Activated naive CD8-positive, alpha-beta T cell treated with anti-CD3 and anti-CD28 coated beads, Interleukin-2, amount 10 ng/mL, durations not matched to agents 7 days and 5 days (primary cell): ENCODE data around the gene LRRC32. TPM values are rescaled to one million over a fixed set of nuclear protein-coding genes. Genes with fewer than 3 reads are reported as not detected.

Experiments
- ATAC-seq: fragments of 150-1000 bp; cut with Tn5 transposase; one replicate; pipeline ENCODE4 v1.10.0; 2021; ENCODE audit warnings: low read depth, moderate library complexity
- POLR2A ChIA-PET: fragments of 350-600 bp; sonication (Branson Sonifier 250); formaldehyde crosslinking; loops from one replicate; lab custom pipeline; 2021; ENCODE audit warnings: antibody characterized with exemption; lab: Charles Lee
- DNase-seq: peaks from one replicate; pipeline ENCODE4 v3.0.0; 2021
- H3K27ac Mint-ChIP-seq: one replicate; pipeline ENCODE4 v1.8.0; 2022; ENCODE audit warnings: mild to moderate bottlenecking, mixed read lengths
- H3K27me3 Mint-ChIP-seq: one replicate; pipeline ENCODE4 v1.8.0; 2022; ENCODE audit warnings: mild to moderate bottlenecking, moderate library complexity, mixed read lengths
- H3K36me3 Mint-ChIP-seq: one replicate; pipeline ENCODE4 v1.8.0; 2021; ENCODE audit warnings: mild to moderate bottlenecking, mixed read lengths
- H3K4me1 Mint-ChIP-seq: one replicate; pipeline ENCODE4 v1.8.0; 2021; ENCODE audit warnings: mixed read lengths
- H3K4me3 Mint-ChIP-seq: one replicate; pipeline ENCODE4 v1.8.0; 2022; ENCODE audit warnings: mild to moderate bottlenecking, moderate library complexity, mixed read lengths
- H3K9me3 Mint-ChIP-seq: one replicate; pipeline ENCODE4 v1.8.0; 2021; ENCODE audit warnings: mixed read lengths
- total RNA-seq, 2 experiments: library from RNA; stranded (reverse); gene quantifications; one replicate each; pipeline ENCODE4 v1.2.3, GENCODE V29; 2021

LRRC32 gene
- total RNA-seq, 2 experiments from 2014 or later: 0.34 to 0.75 TPM

DNA sequence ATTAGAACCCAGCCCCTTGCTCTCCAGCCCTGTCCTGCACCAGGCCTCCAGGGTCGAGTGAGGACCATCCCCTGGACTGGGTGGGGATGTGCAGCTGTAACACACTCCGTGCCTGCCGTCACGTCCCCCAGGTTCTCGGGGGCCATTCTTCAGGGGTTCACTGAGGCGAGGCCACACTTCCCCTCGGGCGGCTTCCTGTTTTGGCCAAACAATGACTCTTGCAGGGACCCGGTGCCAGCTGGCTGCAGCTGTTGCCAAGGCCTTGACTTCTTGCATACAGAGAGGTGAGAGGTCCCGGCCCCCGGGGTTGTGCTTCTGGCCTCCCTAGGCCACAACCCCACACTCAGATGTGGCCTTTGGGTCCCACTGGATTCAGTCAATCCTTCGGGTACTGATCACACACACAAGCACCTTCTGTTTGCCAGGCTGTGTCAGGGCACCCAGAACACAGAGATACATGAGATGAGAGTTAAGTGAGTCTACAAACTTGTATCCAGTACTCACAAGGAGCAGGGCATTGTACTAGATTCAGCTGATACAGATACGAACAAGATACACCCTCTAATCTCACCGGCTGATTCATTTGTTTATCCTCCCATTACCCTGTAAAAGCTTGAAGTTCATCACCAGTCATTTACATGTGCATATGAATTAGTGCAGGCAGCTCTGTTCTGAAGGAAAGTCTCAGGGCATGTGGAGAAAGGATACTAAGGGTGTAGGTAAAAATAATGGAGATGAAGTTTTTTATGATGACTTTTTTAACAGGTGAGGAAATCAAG is 32.9 kb downstream of the LRRC32 start:
- POLR2A ChIA-PET: interaction anchor here (0.6 kb wide), 1 partner anchor 24 kb away, joined by 7 read pairs; no protein-coding TSS in a partner anchor
- H3K36me3 Mint-ChIP-seq: no peaks in the 10 kb centered on the region
- H3K9me3 Mint-ChIP-seq: no peaks in the 10 kb centered on the region
- H3K27ac Mint-ChIP-seq: no peak overlapping the region
- peaks cover 22% of the 10 kb centered on the region for H3K27me3 Mint-ChIP-seq
- DNase-seq (no peak), ATAC-seq (no peak)
- peaks cover 7% of the 10 kb centered on the region for H3K4me1 Mint-ChIP-seq
- H3K4me3 Mint-ChIP-seq: no peak overlapping the region

DNA sequence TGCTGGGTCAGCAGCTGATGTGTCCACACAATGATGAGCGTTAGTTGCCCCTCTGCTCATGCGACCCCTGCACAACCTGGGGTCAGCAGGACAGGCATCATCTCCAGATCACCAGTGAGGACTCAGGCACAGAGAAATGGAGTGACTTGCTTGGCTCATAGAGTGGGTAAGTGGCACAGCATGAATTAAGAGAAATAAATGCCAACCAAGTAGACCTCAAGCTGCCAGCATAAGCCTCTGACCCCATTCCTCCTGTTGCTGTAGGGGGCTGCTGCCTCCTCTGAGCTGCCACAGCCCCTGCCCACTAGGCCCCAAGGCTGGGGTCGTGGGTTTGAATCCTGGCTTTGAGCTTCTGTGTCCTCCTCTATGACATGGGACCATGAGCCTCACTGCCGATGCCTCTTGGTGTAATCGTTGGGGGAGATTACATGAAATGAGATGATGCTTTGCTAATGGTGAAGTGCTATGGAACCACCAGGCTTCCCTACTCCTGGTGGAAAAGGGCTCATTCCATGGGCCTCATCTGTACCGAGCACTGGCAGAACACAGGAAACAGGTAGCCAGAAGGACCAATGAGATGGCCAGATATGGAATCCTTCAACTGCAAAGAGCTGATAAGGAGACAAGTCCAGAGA is 33.6 kb downstream of the LRRC32 start:
- ATAC-seq (no peak), DNase-seq (no peak)
- peaks cover 22% of the 10 kb centered on the region for H3K27me3 Mint-ChIP-seq
- POLR2A ChIA-PET: no interaction called here
- no peak overlapping the region for H3K4me3 Mint-ChIP-seq
- H3K9me3 Mint-ChIP-seq: peaks cover under 1% of the 10 kb centered on the region
- H3K27ac Mint-ChIP-seq: no peak overlapping the region
- H3K36me3 Mint-ChIP-seq: no peaks in the 10 kb centered on the region
- peaks cover 6% of the 10 kb centered on the region for H3K4me1 Mint-ChIP-seq

DNA sequence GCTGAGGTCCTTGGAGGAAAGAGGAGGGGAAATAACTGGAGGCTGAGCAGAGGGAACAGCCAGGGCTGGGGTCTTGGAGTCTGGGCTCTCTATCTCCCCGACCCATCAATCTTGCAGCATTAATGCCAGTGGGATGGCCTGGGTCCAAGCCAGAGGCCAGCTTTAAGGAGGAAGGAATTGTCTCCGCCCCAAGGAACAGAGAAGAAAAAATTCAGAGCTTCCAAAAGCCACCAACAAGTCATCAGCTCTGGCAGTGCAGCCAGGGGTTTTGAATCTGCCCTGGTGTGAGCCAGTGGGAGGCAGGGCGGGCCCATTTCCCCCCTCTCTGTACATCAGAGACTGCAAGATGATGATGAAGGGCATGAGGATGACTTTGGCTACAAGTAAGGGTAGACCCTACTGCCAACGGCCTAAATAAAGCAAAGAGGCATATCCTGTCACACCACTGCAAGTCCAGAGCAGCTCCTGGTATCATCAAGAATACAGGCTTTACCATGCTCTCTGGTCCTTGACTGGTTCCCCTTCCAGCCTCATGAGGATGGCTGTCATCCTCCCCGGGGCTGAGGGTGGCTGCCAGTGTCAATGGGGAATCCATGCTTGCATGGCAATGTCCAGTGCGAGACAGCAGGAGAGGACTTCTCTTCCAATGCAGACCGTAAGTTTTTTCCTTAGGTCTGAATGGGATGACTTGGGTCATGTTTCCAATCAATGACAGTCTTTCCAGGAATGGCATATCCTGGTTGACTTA is 34.4 kb downstream of the LRRC32 start:
- POLR2A ChIA-PET: interaction anchor here (0.6 kb wide), 2 partner anchors 21 to 112 kb away, joined by 3 read pairs; no protein-coding TSS in a partner anchor
- Mint-ChIP-seq H3K36me3 (no peaks in the 10 kb centered on the region), H3K4me1 (peaks cover 7% of the 10 kb centered on the region), H3K4me3 (no peak overlapping the region), H3K27me3 (peaks cover 22% of the 10 kb centered on the region), H3K27ac (no peak overlapping the region), H3K9me3 (peaks cover 1% of the 10 kb centered on the region)
- ATAC-seq (no peak), DNase-seq (no peak)

DNA sequence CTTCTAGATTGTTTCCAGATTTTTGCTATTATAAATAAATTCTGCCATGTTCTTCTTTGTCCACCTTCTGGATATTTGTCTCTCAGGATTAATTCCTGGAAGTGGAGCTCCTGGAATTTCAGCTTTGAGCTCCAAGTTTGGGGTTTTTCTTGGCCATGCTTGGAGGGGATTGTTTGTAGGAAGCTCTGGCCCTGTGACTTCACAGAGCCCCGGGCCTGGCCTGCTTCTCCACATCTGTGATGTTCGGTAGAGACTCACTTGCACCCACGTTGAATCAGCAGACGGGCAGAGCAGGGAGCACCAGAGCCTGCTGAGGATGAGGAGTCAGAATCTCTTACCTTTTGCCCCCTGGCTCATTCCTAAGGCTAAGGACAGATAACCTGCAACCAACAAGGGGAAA is 35.7 kb downstream of the LRRC32 start:
- Mint-ChIP-seq H3K4me1 (peaks cover 14% of the 10 kb centered on the region), H3K36me3 (peaks cover 5% of the 10 kb centered on the region), H3K27ac (no peak overlapping the region), H3K27me3 (peaks cover 22% of the 10 kb centered on the region), H3K9me3 (peaks cover 1% of the 10 kb centered on the region), H3K4me3 (no peak overlapping the region)
- no peak for ATAC-seq
- DNase-seq: no peak
- POLR2A ChIA-PET: no interaction called here

DNA sequence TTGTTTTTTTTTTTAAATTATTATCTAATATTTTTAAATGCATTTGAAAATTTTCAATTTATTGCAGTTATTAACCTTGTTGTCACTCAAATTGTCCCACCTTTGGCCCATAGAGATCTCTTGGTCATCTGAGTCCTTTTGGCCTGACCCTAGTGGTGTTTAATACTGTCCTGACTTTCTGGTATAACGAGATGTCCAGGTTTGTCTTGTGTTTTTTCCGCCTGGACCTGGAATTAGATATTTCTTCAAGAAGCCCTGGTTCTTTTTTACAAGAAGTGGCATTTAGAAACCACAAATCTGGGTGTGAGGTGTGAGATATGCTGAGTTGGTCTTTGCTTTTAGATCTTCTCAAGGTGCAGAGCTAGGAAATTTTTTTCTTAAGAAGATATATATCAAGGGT is 38.1 kb downstream of the LRRC32 start:
- Mint-ChIP-seq H3K9me3 (peaks cover 1% of the 10 kb centered on the region), H3K4me1 (peaks cover 28% of the 10 kb centered on the region), H3K27me3 (peaks cover 15% of the 10 kb centered on the region), H3K36me3 (peaks cover 5% of the 10 kb centered on the region), H3K4me3 (no peak overlapping the region), H3K27ac (no peak overlapping the region)
- POLR2A ChIA-PET: no interaction called here
- DNase-seq: no peak
- ATAC-seq: no peak

DNA sequence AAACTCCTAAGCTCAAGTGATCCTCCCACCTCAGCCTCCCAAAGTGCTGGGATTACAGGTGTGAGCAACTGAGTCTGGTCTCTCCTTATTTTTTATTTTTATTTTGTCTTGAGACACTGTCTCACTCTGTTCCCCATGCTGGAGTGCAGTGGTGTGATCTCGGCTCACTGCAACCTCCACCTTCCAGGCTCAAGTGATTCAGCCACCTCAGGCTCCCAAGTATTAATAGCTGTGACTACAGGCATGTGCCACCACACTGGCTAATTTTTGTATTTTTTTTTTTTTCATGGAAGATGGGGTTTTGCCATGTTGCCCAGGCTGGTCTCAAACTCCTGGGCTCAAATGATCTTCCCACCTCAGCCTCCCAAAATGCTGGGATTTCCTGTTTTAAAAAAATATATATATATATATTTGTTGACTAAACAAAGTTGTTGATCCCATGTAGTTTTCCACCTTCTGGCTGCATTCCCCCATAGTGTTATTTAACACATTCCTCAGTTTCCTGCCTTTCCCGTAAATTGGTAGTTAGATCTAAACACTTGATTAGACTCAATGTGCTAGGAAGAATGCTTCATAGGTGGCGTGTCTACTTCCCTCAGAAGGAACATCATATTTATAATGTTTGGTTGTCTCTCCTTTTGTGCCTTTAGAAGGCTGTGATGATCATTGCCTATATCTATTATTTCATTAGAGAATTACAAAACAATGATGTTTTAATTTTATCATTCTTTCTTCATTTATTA is 38.8 kb downstream of the LRRC32 start:
- DNase-seq (no peak), ATAC-seq (no peak)
- no peak overlapping the region for H3K4me3 Mint-ChIP-seq
- H3K9me3 Mint-ChIP-seq: peaks cover 1% of the 10 kb centered on the region
- H3K27me3 Mint-ChIP-seq: peaks cover 15% of the 10 kb centered on the region
- peaks cover 33% of the 10 kb centered on the region for H3K4me1 Mint-ChIP-seq
- POLR2A ChIA-PET: no interaction called here
- peaks cover 5% of the 10 kb centered on the region for H3K36me3 Mint-ChIP-seq
- no peak overlapping the region for H3K27ac Mint-ChIP-seq

DNA sequence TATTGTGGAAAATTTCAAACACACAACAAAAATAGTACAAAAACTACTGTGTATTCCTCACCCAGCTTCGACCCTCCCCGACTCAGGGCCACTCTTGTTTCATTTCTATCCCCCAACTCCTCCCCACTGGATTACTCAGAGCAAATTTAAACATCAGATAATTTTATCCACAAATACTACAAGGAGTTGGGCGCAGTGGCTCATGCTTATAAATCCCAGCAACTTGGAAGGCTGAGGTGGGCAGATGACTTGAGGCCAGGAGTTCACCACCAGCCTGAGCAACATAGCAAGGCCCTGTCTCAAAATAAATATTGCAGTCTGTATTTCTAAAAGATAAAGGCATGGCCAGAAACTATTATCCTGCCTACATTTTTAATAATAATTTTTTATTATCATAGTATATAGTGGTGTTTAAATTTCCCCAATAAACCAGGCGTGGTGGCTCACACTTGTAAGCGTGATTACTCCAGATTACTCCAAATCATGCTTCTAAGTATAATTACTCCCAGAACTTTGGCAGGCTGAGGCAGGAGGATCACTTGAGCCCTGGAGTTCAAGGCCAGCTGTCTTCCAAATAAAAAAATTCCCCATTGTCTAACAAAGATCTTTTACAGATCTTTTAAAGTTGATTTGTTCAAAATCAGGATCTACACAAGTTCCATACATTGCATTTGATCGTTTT is 39.8 kb downstream of the LRRC32 start:
- DNase-seq: no peak
- ATAC-seq: no peak
- Mint-ChIP-seq H3K4me1 (peaks cover 39% of the 10 kb centered on the region), H3K9me3 (peaks cover 3% of the 10 kb centered on the region), H3K27ac (peak overlapping the region; percentile 62), H3K36me3 (peaks cover 10% of the 10 kb centered on the region), H3K27me3 (peaks cover 13% of the 10 kb centered on the region), H3K4me3 (peak overlapping the region; percentile 20)
- POLR2A ChIA-PET: interaction anchor here (0.6 kb wide), 1 partner anchor 63 kb away, joined by 4 read pairs; no protein-coding TSS in a partner anchor

DNA sequence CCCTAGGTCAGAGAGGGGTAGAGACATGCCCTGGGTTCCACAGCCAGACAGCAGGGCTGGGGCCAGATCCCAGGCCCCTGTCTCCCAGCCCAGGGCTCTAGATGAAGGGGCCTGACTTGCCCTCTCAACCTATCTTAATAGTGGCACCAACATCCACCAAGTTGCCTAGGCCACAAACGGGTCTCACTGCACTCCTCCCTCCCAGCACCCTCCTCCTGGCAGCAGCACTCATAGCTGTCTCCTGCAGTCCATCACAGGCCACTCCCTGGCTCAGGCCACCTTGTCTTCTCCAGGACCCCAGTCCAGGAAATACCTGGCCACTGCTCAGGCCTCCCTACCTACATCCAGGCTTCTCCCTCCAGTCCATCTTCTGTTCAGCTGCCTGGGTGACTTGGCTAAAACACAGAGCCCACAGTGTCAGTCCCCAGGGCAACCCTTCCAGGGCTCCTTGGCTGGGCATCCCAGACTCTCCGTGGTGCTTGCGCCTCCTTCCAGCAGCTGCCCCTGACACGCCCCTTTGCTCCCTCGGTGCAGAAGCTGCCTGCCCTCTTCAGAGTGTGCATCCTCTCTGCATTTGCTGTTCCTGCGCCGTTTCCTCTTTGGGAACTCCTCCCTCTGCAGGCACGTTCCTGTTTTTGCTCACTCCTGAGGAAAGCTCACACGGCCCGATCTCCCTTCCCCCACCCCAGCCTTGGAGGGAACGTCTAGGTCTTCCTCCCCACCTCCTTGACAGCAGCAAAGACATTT is 40.5 kb downstream of the LRRC32 start:
- Mint-ChIP-seq H3K36me3 (peaks cover 15% of the 10 kb centered on the region), H3K4me1 (peaks cover 39% of the 10 kb centered on the region), H3K9me3 (peaks cover 9% of the 10 kb centered on the region), H3K4me3 (peak overlapping the region; percentile 20), H3K27ac (peak overlapping the region; percentile 63), H3K27me3 (peaks cover 13% of the 10 kb centered on the region)
- no peak for DNase-seq
- POLR2A ChIA-PET: interaction anchor here (0.6 to 1.4 kb wide), 2 partner anchors 33 to 63 kb away, joined by 3 to 4 read pairs; no protein-coding TSS in a partner anchor
- no peak for ATAC-seq

DNA sequence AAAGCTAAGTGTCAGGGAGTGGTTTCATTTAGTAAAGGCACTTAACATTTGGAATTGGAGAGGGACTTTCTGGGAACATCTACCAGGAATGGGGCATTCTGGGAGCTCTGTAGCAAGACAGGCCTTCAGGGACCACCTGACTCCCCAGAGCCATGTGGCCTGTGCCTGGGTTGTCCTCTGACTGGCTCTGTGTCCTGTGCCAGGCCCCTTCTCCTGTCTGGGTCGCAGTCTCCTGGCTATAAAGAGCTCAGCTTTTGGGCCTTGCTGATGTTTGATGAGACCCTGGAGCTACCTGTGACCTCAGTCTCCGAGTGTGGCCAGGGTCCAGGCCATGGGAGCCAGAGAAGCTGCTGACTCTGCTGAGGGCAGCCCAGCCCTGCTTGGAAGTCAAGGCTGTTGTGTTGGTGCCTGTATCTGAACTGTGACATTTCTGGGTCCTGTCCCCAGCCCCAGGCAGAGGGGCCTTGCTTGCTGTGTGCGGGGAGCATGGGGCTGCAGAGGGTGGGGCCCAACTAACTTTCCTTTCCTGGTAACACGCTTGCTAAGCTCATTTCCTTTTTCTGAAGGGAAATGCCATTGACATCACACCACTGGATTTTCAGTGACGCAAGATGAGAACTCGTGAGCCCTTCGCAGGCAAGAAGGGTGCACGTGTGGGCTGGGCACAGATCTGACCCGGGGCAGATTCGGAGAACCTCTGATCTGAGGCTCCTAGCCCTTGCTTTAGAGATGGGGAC is 41.3 kb downstream of the LRRC32 start:
- ATAC-seq (peak; percentile 38), DNase-seq (no peak)
- Mint-ChIP-seq H3K9me3 (peaks cover 9% of the 10 kb centered on the region), H3K27me3 (peaks cover 10% of the 10 kb centered on the region), H3K4me3 (peak overlapping the region; percentile 15), H3K4me1 (peaks cover 39% of the 10 kb centered on the region), H3K36me3 (peaks cover 15% of the 10 kb centered on the region), H3K27ac (peak overlapping the region; percentile 63)
- POLR2A ChIA-PET: interaction anchor here (1.4 kb wide), 1 partner anchor 34 kb away, joined by 3 read pairs; no protein-coding TSS in a partner anchor

DNA sequence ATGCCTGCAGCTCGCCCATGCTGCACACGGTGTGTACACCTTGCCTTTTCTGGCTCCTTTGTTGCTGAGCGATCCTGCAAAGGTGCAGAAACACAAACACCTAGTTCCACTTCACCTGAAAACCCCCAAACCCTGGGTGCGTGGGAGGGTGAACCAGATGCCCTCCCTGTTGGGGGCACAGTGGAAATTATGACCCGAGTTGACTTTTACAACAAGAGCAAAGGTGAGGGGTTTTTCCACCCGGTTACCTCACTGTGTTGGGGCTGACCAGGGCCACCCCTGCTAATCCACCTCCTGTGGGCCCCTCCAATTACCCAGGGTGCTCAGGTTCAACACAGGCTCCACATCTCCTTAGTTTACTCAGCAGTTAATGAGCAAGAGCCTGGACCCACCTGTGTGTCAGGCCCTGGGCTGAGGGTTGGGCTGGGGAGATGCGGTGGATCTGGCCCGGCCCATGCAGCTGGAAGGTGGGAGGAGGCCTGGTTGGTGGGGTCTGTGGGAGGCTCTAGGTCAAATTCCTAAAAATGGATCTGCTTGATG is 42.1 kb downstream of the LRRC32 start:
- peak overlapping the region; percentile 8 for H3K27ac Mint-ChIP-seq
- H3K4me1 Mint-ChIP-seq: peaks cover 39% of the 10 kb centered on the region
- peaks cover 6% of the 10 kb centered on the region for H3K27me3 Mint-ChIP-seq
- ATAC-seq: no peak
- DNase-seq: no peak
- peaks cover 15% of the 10 kb centered on the region for H3K36me3 Mint-ChIP-seq
- POLR2A ChIA-PET: no interaction called here
- H3K9me3 Mint-ChIP-seq: peaks cover 9% of the 10 kb centered on the region
- no peak overlapping the region for H3K4me3 Mint-ChIP-seq

DNA sequence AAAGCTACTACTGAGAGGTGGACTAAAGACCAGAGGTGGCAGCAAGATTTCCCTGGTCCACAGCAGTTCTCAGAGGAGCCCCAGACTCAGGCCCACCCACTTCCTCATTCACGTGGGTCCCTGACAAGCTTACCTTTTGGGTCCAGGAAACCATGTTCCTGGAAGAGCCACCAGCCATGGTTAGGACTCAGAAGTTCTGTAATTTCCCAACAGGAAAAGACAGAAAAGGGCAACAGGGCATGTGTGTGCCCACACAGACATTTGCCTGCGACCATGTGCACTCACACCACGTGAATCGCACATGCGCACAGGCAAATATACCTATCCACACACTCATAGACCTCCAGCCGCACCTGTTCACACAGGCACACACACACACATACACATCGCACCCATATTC is 42.9 kb downstream of the LRRC32 start:
- peaks cover 6% of the 10 kb centered on the region for H3K27me3 Mint-ChIP-seq
- peaks cover 9% of the 10 kb centered on the region for H3K9me3 Mint-ChIP-seq
- H3K27ac Mint-ChIP-seq: no peak overlapping the region
- POLR2A ChIA-PET: no interaction called here
- H3K36me3 Mint-ChIP-seq: peaks cover 15% of the 10 kb centered on the region
- no peak overlapping the region for H3K4me3 Mint-ChIP-seq
- DNase-seq (no peak), ATAC-seq (peak; percentile 20)
- peaks cover 39% of the 10 kb centered on the region for H3K4me1 Mint-ChIP-seq
